CD14-positive monocyte (primary cell): ENCODE results near the gene GAMT. TPM values are rescaled to one million over a fixed set of nuclear protein-coding genes. Genes with fewer than 3 reads are reported as not detected.

ENCODE experiments used
- DNase-seq, 3 donors: peaks; one replicate each; pipeline ENCODE4 v3.0.0-alpha.2; 2011 to 2022
- H2AFZ ChIP-seq: 2 replicates; pipeline ENCODE4 v1.6.0; 2012; ENCODE audit warnings: mild to moderate bottlenecking, low read depth, low read length, inconsistent platforms; ENCODE audit not compliant: insufficient read depth, poor library complexity, severe bottlenecking
- H3K27ac ChIP-seq, 2 donors: 1 replicate in 1 of 2; 2 replicates in 1 of 2; pipeline ENCODE4 v1.5.1; 2012 to 2013; ENCODE audit warnings: low read length in 2 of 2, control low read depth in 1 of 2, inconsistent platforms in 1 of 2, low read depth in 1 of 2, mild to moderate bottlenecking in 1 of 2
- H3K27me3 ChIP-seq, 2 donors: one replicate each; pipeline versions ENCODE4 v1.6.0 to v1.6.1; 2011 to 2013; ENCODE audit warnings: low read length in 2 of 2; ENCODE audit not compliant: control insufficient read depth in 2 of 2, insufficient read depth in 2 of 2
- H3K36me3 ChIP-seq, 2 donors: replicated peaks in 1 of 2; 1 replicate in 1 of 2; 2 replicates in 1 of 2; pipeline versions ENCODE4 v1.5.1 to v1.6.1; 2012 to 2013; ENCODE audit warnings: low read length in 2 of 2, control low read depth in 1 of 2, inconsistent platforms in 1 of 2, mild to moderate bottlenecking in 1 of 2; ENCODE audit not compliant: insufficient read depth in 2 of 2, control insufficient read depth in 1 of 2
- H3K4me1 ChIP-seq, 2 donors: 1 replicate in 1 of 2; 2 replicates in 1 of 2; pipeline versions ENCODE4 v1.5.1 to v1.6.1; 2012 to 2013; ENCODE audit warnings: low read length in 2 of 2, control low read depth in 1 of 2, inconsistent platforms in 1 of 2, mild to moderate bottlenecking in 1 of 2, moderate library complexity in 1 of 2; ENCODE audit not compliant: insufficient read depth in 2 of 2, control insufficient read depth in 1 of 2
- H3K4me2 ChIP-seq: replicated peaks from 2 replicates; pipeline ENCODE3; 2012; ENCODE audit warnings: low read length, moderate library complexity, mild to moderate bottlenecking; ENCODE audit not compliant: poor library complexity, severe bottlenecking; ENCODE audit errors: extremely low read depth
- H3K4me3 ChIP-seq, 3 experiments: fragments of 200-600 bp in 1 of 3; sonication (generic) in 1 of 3; replicated peaks in 1 of 3; 1 replicate in 2 of 3; 2 replicates in 1 of 3; pipeline ENCODE4 v1.5.1; 2011 to 2013; ENCODE audit warnings: low read length in 3 of 3, mild to moderate bottlenecking in 3 of 3, control low read depth in 2 of 3, low read depth in 2 of 3, inconsistent platforms in 1 of 3, moderate library complexity in 1 of 3
- H3K79me2 ChIP-seq: 2 replicates; pipeline ENCODE4 v1.6.0; 2012; ENCODE audit warnings: mild to moderate bottlenecking, control low read depth, inconsistent platforms, low read length, moderate library complexity; ENCODE audit not compliant: insufficient read depth
- H3K9ac ChIP-seq: 2 replicates; pipeline ENCODE4 v1.6.0; 2017; ENCODE audit warnings: low read length, mild to moderate bottlenecking; ENCODE audit not compliant: insufficient read depth, poor library complexity, severe bottlenecking
- H3K9me3 ChIP-seq, 2 donors: replicated peaks in 1 of 2; 1 replicate in 1 of 2; 2 replicates in 1 of 2; pipeline versions ENCODE4 v1.5.1 to v1.6.1; 2012 to 2013; ENCODE audit warnings: low read length in 2 of 2, control low read depth in 1 of 2; ENCODE audit not compliant: control insufficient read depth in 1 of 2, insufficient read depth in 1 of 2
- H4K20me1 ChIP-seq: 2 replicates; pipeline ENCODE4 v1.6.0; 2012; ENCODE audit warnings: mild to moderate bottlenecking, low read length, control low read depth, moderate library complexity; ENCODE audit not compliant: insufficient read depth
- H3K27ac Mint-ChIP-seq, 7 donors: one replicate each; pipeline ENCODE4 v1.8.0; 2020; ENCODE audit warnings: mild to moderate bottlenecking in 7 of 7, mixed read lengths in 7 of 7, moderate library complexity in 6 of 7, inconsistent platforms in 2 of 7
- H3K27me3 Mint-ChIP-seq, 3 donors: one replicate each; pipeline ENCODE4 v1.8.0; 2021 to 2022; ENCODE audit warnings: low read depth in 3 of 3, mild to moderate bottlenecking in 3 of 3, mixed read lengths in 3 of 3, moderate library complexity in 3 of 3, inconsistent platforms in 1 of 3
- H3K36me3 Mint-ChIP-seq, 2 donors: one replicate each; pipeline ENCODE4 v1.8.0; 2020; ENCODE audit warnings: mixed read lengths in 2 of 2, inconsistent platforms in 1 of 2, mild to moderate bottlenecking in 1 of 2
- H3K4me1 Mint-ChIP-seq: one replicate; pipeline ENCODE4 v1.8.0; 2020; ENCODE audit warnings: mild to moderate bottlenecking, mixed read lengths
- H3K4me3 Mint-ChIP-seq, 2 donors: one replicate each; pipeline ENCODE4 v1.8.0; 2020; ENCODE audit warnings: mild to moderate bottlenecking in 2 of 2, mixed read lengths in 2 of 2, moderate library complexity in 1 of 2
- H3K9me3 Mint-ChIP-seq, 7 donors: one replicate each; pipeline ENCODE4 v1.8.0; 2020 to 2022; ENCODE audit warnings: mixed read lengths in 7 of 7, mild to moderate bottlenecking in 6 of 7, moderate library complexity in 6 of 7, inconsistent platforms in 2 of 7
- CTCF ChIP-seq: fragments of 200-600 bp; IDR thresholded peaks from one replicate; pipeline ENCODE4 v1.8.0; 2022; ENCODE audit warnings: antibody characterized with exemption, mild to moderate bottlenecking
- WGBS: methylation state at CpG from one replicate; pipeline ENCODE4 v1.1.5; 2013; ENCODE audit warnings: missing lambda C conversion rate; ENCODE audit not compliant: insufficient coverage; 5-methylcytosine and 5-hydroxymethylcytosine counted together
- intact Hi-C, 2 donors: fragments of 100-400 bp; cut with micrococcal nuclease; formaldehyde crosslinking; loops; one replicate each; pipeline versions ENCODE4 v1.15.0 to v1.15.1; 2023
- polyA plus RNA-seq, 3 donors: library from polyadenylated mRNA; depleted of rRNA in 1 of 3; unstranded in 2 of 3; stranded (reverse) in 1 of 3; fragments of 300-500 nt in 2 of 3; fragments of >200 nt in 1 of 3; fragmentation: Illumina TruSeq in 2 of 3; gene quantifications; 1 replicate in 2 of 3; 2 replicates in 1 of 3; pipeline ENCODE4 v1.2.3, GENCODE V29; 2012 to 2021

Gene GAMT
- polyA plus RNA-seq, 3 donors, result 0.95 to 1.3 (median 0.96) TPM

GRCh38 chr19:1447944-1448343, 46.6 kb upstream of the GAMT start:
- DNase-seq, result no peak
- Mint-ChIP-seq H3K9me3 (peaks cover 0 to 28% (median 15%) of the 10 kb centered on the region in 7 donors), H3K4me3 (peak overlapping the region in 1 of 2 donors; percentile 87), H3K27ac (no peak overlapping the region), H3K36me3 (peaks cover 0 to 7% of the 10 kb centered on the region in 2 donors), H3K27me3 (peaks cover 65 to 91% (median 69%) of the 10 kb centered on the region in 3 donors), H3K4me1 (peaks cover 15% of the 10 kb centered on the region)
- H2AFZ ChIP-seq, result no peak overlapping the region
- no peak overlapping the region for H3K27ac ChIP-seq
- H3K9ac ChIP-seq, result no peak overlapping the region
- peaks cover 45 to 79% of the 10 kb centered on the region in 2 donors for H3K27me3 ChIP-seq
- WGBS, result 75% methylated on average over 6 of the region's 9 CpGs
- no peak overlapping the region for H3K4me3 ChIP-seq
- peaks cover 42% of the 10 kb centered on the region for H4K20me1 ChIP-seq
- peaks cover 14 to 32% of the 10 kb centered on the region in 2 donors for H3K4me1 ChIP-seq
- H3K36me3 ChIP-seq, result no peaks in the 10 kb centered on the region
- peaks cover 0 to 23% of the 10 kb centered on the region in 2 donors for H3K9me3 ChIP-seq
- H3K4me2 ChIP-seq, result no peak overlapping the region
- intact Hi-C loops, result loop anchor here in 1 of 2 donors (10.0 kb wide), 1 partner anchor 67 kb away; the partner anchor contains the start of gene ADAMTSL5
- H3K79me2 ChIP-seq, result no peaks in the 10 kb centered on the region
- no peak for TF ChIP-seq CTCF

DNA sequence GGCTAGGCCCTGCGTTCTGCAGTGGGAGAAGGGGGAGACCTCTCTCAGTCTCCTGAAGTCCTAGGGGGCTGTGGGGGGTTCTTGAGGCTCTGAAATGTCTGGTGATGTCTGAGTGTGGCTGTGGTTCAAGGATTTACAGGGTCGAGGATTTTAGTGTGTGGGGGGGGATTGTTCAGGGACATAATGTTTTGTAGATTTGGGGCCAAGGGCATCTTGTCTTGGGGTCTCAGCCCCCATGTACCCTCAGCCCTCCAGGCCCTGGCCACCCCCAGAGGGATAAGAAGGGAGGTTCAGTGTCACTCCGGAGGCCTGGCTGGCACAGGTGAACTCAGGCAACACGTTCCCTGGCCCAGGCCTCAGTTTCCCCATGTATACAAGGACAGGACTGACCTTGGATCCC, 46.2 kb upstream of the GAMT start:
- 13% methylated on average over 1 of the region's 4 CpGs for WGBS
- H3K36me3 Mint-ChIP-seq, result peaks cover 3 to 12% of the 10 kb centered on the region in 2 donors
- peaks cover 17% of the 10 kb centered on the region for H3K4me1 Mint-ChIP-seq
- H3K27me3 ChIP-seq, result peaks cover 45 to 75% of the 10 kb centered on the region in 2 donors
- no peak overlapping the region for H3K27ac Mint-ChIP-seq
- no peak for TF ChIP-seq CTCF
- no peak for DNase-seq
- H2AFZ ChIP-seq, result no peak overlapping the region
- peak overlapping the region in 1 of 2 donors; percentile 87 for H3K4me3 Mint-ChIP-seq
- no peaks in the 10 kb centered on the region for H3K79me2 ChIP-seq
- peaks cover 61 to 86% (median 64%) of the 10 kb centered on the region in 3 donors for H3K27me3 Mint-ChIP-seq
- H3K36me3 ChIP-seq, result peaks cover 0 to 4% of the 10 kb centered on the region in 2 donors
- no peak overlapping the region for H3K27ac ChIP-seq
- no peak overlapping the region for H3K4me3 ChIP-seq
- peaks cover 0 to 28% (median 15%) of the 10 kb centered on the region in 7 donors for H3K9me3 Mint-ChIP-seq
- H3K4me2 ChIP-seq, result no peak overlapping the region
- peaks cover 47% of the 10 kb centered on the region for H4K20me1 ChIP-seq
- H3K9ac ChIP-seq, result no peak overlapping the region
- peaks cover 14 to 32% of the 10 kb centered on the region in 2 donors for H3K4me1 ChIP-seq
- intact Hi-C loops, result loop anchor here in 1 of 2 donors (10.0 kb wide), 1 partner anchor 67 kb away; the partner anchor contains the start of gene ADAMTSL5
- H3K9me3 ChIP-seq, result peaks cover 0 to 23% of the 10 kb centered on the region in 2 donors
